ENCODE data around the gene RASGRP3. TPM values are rescaled to one million over a fixed set of nuclear protein-coding genes. Genes with fewer than 3 reads are reported as not detected.

RASGRP3 gene
- total and polyA plus RNA-seq, 2 of the 13 experiments (the other 11 are each of a cell fraction or from before 2014, with no cell fraction given): 0.01 TPM; not detected in 1

DNA sequence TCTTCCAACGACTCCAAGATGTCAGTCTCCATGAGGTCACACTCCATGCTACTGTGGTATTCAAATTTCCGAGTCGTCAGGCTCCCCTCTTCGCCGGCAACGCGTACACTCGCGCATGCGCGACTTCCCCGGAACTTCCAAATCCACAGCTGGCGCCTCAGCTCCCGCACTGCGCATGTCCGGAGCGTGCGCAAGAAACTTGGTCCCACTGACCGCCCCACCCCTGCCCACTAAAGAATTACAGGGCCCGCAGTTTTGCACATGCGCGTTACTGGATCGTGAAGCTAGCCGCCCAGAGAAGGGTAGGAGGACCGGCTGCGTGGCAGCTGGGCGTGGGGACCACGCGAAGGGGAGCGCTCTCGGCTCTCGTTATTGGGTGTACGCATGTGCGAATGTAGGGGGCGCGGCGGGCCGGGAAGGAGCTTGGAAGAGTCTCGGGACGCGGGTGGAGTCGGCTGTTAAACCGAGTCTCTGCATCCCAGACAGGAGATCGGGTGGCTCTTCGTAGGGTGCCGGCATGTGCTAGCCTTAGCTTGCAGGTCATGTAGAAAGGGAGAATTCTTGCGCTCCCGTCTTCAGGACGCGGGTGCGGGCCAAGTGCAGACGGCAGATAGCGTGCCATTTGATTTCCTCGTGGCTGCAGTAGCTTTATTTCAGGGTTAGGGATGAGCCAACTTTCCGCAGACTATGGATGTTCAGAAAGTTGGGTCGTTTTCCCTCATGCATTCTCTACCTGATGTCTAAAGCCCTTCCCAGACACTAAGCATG is 122.9 kb downstream of the RASGRP3 start, which contains the start of gene FAM98A (continued):
- TF ChIP-seq DPF2 (CRISPR knock-in tag; IDR thresholded peaks at IDR 0.05; ENCODE audit: borderline replicate concordance, low read depth) (no peak), PAXIP1 (CRISPR knock-in tag; conservative IDR thresholded peaks at IDR 0.05) (peak; percentile 58), ZNF772 (CRISPR knock-in tag; IDR thresholded peaks at IDR 0.05) (peak; percentile 93), KLF9 (CRISPR knock-in tag; IDR thresholded peaks at IDR 0.05; ENCODE audit: low read depth) (0 out of 2 replicates have a peak, but pooled peaks have one; percentile 44), UBTF (CRISPR knock-in tag; IDR thresholded peaks at IDR 0.05) (peak; percentile 47), ZNF333 (CRISPR knock-in tag; IDR thresholded peaks at IDR 0.05; ENCODE audit: borderline replicate concordance) (peak; percentile 95), ZNF761 (CRISPR knock-in tag; conservative IDR thresholded peaks at IDR 0.05) (peak; percentile 36; the same call in 1 of the 2 replicates), ZNF746 (CRISPR knock-in tag; IDR thresholded peaks at IDR 0.05) (no peak), TMF1 (CRISPR knock-in tag; IDR thresholded peaks at IDR 0.05; ENCODE audit: low read depth) (0 out of 2 replicates have a peak, but pooled peaks have one; percentile 14), ZNF235 (CRISPR knock-in tag; IDR thresholded peaks at IDR 0.05; ENCODE audit: borderline replicate concordance) (no peak; the same call in 1 of the 2 replicates), ZNF282 (IDR thresholded peaks at IDR 0.05; ENCODE audit: partially characterized antibody) (no peak), SALL1 (CRISPR knock-in tag; IDR thresholded peaks at IDR 0.05) (peak; percentile 96), MZF1 (CRISPR knock-in tag; IDR thresholded peaks at IDR 0.05; ENCODE audit: borderline replicate concordance) (peak; percentile 50; the same call in 1 of the 2 replicates), MBNL3 (CRISPR knock-in tag; conservative IDR thresholded peaks at IDR 0.05) (no peak), PHF8 (CRISPR knock-in tag; IDR thresholded peaks at IDR 0.05) (peak; percentile 71), MIER3 (CRISPR knock-in tag; IDR thresholded peaks at IDR 0.05; ENCODE audit: borderline replicate concordance) (peak; percentile 48; the same call in 1 of the 2 replicates)
- TF ChIP-seq, protein P1, sequence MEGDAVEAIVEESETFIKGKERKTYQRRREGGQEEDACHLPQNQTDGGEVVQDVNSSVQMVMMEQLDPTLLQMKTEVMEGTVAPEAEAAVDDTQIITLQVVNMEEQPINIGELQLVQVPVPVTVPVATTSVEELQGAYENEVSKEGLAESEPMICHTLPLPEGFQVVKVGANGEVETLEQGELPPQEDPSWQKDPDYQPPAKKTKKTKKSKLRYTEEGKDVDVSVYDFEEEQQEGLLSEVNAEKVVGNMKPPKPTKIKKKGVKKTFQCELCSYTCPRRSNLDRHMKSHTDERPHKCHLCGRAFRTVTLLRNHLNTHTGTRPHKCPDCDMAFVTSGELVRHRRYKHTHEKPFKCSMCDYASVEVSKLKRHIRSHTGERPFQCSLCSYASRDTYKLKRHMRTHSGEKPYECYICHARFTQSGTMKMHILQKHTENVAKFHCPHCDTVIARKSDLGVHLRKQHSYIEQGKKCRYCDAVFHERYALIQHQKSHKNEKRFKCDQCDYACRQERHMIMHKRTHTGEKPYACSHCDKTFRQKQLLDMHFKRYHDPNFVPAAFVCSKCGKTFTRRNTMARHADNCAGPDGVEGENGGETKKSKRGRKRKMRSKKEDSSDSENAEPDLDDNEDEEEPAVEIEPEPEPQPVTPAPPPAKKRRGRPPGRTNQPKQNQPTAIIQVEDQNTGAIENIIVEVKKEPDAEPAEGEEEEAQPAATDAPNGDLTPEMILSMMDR (CRISPR knock-in tag; IDR thresholded peaks at IDR 0.05): peak; percentile 63
